ENCODE measurements around the gene GOLGA3. TPM values are rescaled to one million over a fixed set of nuclear protein-coding genes. Genes with fewer than 3 reads are reported as not detected.
"Not testable (repeated sequence)": the region's sequence is repeated elsewhere in the genome, so short reads cannot be mapped to it uniquely, and the experiment has no call there.

Gene GOLGA3
- total RNA-seq, 1 donor: 148 TPM

DNA sequence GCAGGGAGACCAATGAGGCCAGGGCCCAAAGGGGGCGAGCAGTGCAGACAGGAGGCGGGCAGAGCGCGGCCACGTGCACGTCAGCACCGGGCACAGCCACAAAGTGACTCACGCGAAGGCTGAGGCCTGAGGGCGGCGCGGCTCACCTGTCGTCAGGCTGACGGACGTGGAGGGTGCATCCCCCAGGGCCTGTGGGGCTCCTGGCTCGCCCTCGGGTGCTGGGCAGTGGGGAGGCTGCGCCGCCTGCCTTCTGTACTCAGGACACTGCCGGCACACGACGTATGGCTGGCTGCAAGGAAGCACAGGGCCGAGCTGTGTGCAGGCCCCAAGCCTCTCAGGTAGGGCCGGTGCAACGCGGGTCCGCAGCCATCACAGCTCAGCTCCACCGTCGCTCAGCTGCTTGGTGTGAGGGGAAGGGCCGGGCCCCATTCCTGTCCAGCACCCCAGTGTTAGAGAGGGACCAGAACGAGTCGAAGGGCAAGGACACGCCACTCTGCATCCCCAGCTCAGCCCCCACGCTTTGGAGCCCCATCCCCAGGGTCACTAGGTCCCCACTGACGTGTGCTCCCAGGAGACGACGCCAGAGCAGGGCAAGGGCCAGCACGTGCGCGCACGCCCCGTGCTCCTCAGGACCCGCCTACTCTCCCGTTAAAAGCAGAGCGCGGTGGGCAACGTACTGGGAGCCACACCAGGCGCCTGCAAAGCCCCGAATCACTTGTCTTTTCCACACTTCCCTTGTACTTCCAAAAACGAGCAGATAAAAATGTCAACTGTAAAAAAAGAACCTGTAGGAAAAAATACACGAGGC, 24.8 kb upstream of the GOLGA3 start:
- DNase-seq (ENCODE audit: low read depth): no peak
- H3K4me3 ChIP-seq (ENCODE audit: low read depth, low read length): no peak overlapping the region
- TF ChIP-seq CTCF (IDR thresholded peaks at IDR 0.05; ENCODE audit: insufficient read depth, low read depth, low read length): no peak

- no peak overlapping the region for H3K4me3 ChIP-seq (ENCODE audit: low read depth, low read length)
- no peak for TF ChIP-seq CTCF (IDR thresholded peaks at IDR 0.05; ENCODE audit: insufficient read depth, low read depth, low read length)
- DNase-seq (ENCODE audit: low read depth): no peak
Observed at GRCh38 chr12:132852496-132852895, 23.8 kb upstream of the GOLGA3 start.

DNA sequence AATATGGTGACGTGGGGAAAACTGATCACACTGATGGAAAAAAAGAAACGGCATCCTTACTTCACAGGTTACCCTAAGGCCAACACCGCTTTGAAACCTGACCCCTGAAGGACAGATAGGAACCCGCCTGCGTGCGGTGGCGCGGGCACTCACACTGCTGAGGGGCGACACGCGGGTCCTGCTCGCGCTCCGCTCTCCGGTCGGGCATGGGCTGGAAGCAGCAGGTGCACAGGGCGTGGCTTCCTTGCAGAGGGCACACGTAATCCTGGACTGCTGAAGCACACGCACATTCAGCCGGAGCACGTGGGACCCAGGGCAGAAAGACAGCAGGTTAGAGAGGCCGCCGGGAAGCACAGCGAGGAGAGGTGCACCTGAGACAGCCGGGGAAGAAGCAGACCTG, 22.8 kb upstream of the GOLGA3 start:
- DNase-seq (ENCODE audit: low read depth): no peak
- no peak for TF ChIP-seq CTCF (IDR thresholded peaks at IDR 0.05; ENCODE audit: insufficient read depth, low read depth, low read length)
- H3K4me3 ChIP-seq (ENCODE audit: low read depth, low read length): no peak overlapping the region

GRCh38 chr12:132850291-132850690, 21.6 kb upstream of the GOLGA3 start:
- DNase-seq (ENCODE audit: low read depth): no peak
- TF ChIP-seq CTCF (IDR thresholded peaks at IDR 0.05; ENCODE audit: insufficient read depth, low read depth, low read length): no peak
- H3K4me3 ChIP-seq (ENCODE audit: low read depth, low read length): no peak overlapping the region

DNA sequence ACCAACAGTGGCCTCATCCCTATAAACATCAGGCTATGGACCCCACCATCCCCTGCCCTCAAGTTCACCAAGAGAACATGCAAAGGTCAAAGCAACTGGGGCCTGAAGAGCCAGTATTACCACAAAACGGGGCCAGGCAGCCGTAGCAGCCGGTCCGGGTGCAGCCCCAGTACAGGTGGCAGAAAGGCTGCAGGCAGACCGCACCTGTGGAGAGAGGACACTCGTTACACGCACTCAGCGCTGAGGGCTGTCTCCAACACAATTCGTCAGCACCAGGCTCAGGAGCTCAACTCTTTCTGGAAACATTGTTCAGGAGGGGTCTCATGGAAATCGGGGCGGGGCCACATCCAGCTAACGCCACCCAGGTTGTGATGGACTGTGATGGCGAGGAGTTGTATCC, 19.9 kb upstream of the GOLGA3 start:
- DNase-seq (ENCODE audit: low read depth): no peak
- TF ChIP-seq CTCF (IDR thresholded peaks at IDR 0.05; ENCODE audit: insufficient read depth, low read depth, low read length): no peak
- H3K4me3 ChIP-seq (ENCODE audit: low read depth, low read length): no peak overlapping the region

DNA sequence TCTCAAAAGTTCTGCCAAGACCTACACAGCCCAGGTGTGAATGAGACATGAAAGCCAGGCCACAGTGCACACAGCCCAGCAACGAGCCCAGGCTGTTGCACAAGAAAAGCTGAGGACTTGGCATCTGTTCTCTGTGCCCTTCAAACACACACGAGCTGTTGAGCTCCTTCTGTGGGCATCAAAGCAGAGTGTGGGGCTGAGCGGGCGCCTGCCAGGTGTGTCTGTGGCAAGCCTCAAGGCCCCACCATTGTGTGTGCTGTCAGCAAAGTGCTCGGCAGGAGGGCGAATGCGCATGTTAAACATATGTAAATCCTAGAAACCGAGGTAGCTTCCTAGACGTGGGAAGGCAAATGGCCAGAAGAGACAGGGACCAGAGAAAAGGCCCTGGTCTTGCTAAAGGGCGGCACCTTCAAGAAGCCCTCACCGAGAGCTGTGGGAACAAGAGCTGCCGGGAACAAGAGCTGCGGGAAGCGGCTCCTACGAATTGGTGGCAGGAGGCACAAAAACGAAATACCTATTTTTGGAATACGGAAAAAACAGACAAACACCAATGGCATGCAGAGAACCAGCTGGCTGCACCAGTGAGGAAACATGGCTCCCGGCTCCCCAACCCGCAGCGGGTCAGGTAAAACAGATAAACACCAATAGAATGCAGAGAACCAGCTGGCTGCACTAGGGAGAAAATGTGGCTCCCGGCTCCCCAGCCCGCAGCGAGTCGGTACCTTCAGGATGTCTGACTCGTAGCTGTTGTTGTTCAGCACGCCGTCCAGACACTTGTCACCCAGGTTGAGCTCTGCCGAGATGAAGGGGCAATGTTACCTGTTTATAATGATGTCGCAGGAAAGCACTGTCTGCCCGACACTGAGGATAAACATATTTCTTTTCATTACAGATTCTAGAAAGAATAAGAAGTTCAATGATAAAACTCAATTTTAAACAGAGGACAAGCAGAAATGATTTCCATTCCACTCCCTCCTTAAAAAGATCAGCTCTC, 19.0 kb upstream of the GOLGA3 start:
- no peak for DNase-seq (ENCODE audit: low read depth)
- TF ChIP-seq CTCF (IDR thresholded peaks at IDR 0.05; ENCODE audit: insufficient read depth, low read depth, low read length): no peak
- no peak overlapping the region for H3K4me3 ChIP-seq (ENCODE audit: low read depth, low read length)

DNA sequence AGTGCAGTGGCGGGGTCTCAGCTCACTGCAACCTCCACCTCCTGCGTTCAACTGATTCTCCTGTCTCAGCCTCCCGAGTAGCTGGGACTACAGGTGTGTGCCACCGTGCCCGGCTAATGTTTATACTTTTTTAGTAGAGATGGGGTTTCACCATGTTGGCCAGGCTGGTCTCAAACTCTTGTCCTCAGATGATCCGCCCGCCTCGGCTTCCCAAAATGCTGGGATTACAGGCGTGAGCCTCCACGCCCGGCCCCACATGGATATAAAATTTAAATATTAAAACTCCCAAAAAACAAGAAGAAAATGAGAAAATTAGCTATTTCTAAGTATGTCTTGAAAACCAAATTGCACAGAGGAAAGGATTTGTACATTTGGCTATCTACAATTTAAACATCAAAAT, 16.0 kb upstream of the GOLGA3 start:
- DNase-seq (ENCODE audit: low read depth); H3K4me3 ChIP-seq (ENCODE audit: low read depth, low read length): not testable (repeated sequence)

Measured in fibroblast of villous mesenchyme (primary cell).